Ascending aorta (tissue), 2 donors: ENCODE data around the gene ZNF575. TPM values are rescaled to one million over a fixed set of nuclear protein-coding genes. Genes with fewer than 3 reads are reported as not detected.

Experiments used
- DNase-seq, 2 donors: peaks; one replicate each; pipeline ENCODE4 v3.0.0-alpha.2; 2019; ENCODE audit warnings: low spot score in 2 of 2
- H3K27ac ChIP-seq, 2 donors: fragments of 200-600 bp; sonication (generic); one replicate each; pipeline ENCODE4 v1.5.1; 2016 to 2017; ENCODE audit warnings: mild to moderate bottlenecking in 1 of 2
- H3K27me3 ChIP-seq: fragments of 200-600 bp; sonication (generic); one replicate; pipeline ENCODE4 v1.5.1; 2017
- H3K36me3 ChIP-seq, 2 donors: fragments of 200-600 bp; sonication (generic); one replicate each; pipeline ENCODE4 v1.5.1; 2016
- H3K4me1 ChIP-seq, 2 donors: fragments of 200-600 bp; sonication (generic); one replicate each; pipeline ENCODE4 v1.5.1; 2016 to 2017; ENCODE audit warnings: mild to moderate bottlenecking in 1 of 2
- H3K4me3 ChIP-seq, 2 donors: fragments of 200-600 bp; sonication (generic); one replicate each; pipeline ENCODE4 v1.5.1; 2016 to 2017; ENCODE audit warnings: mild to moderate bottlenecking in 1 of 2
- H3K9me3 ChIP-seq, 2 donors: fragments of 200-600 bp; sonication (generic); one replicate each; pipeline ENCODE4 v1.5.1; 2016
- CTCF ChIP-seq, 3 experiments: fragments of 200-600 bp in 2 of 3; fragments of 450-650 bp in 1 of 3; sonication (generic) in 2 of 3; IDR thresholded peaks; one replicate each; pipeline ENCODE4 v1.5.1; 2016 to 2019; ENCODE audit warnings: antibody characterized with exemption in 3 of 3, mild to moderate bottlenecking in 1 of 3, moderate library complexity in 1 of 3
- intact Hi-C: fragments of 100-400 bp; cut with DNase I; formaldehyde crosslinking; loops from one replicate; pipeline ENCODE4 v1.15.1; 2023
- total RNA-seq: library from RNA; depleted of rRNA; stranded (reverse); fragments of >200 nt; gene quantifications from one replicate; pipeline ENCODE4 v1.1.0, GENCODE V29; 2016

The ZNF575 gene, protein sequence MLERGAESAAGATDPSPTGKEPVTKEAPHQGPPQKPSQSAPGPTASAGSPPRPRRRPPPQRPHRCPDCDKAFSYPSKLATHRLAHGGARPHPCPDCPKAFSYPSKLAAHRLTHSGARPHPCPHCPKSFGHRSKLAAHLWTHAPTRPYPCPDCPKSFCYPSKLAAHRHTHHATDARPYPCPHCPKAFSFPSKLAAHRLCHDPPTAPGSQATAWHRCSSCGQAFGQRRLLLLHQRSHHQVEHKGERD
- total RNA-seq, result not detected

GRCh38 chr19:43532962-43533545 lies at the start of gene ZNF575:
Gene ZNF575, plus strand, starts transcription at chr19:43533188. Its CDS starts 1,235 bp downstream, at chr19:43534423.
- peaks cover 0 to 5% of the 10 kb centered on the region in 2 donors for H3K36me3 ChIP-seq
- peak; percentile 61 to 94 for DNase-seq
- peak within 1 kb of the TSS; percentile 84 to 92 for H3K27ac ChIP-seq
- no peaks in the 10 kb centered on the region for H3K9me3 ChIP-seq
- intact Hi-C loops, result loop anchor here (1.0 to 5.0 kb wide), 4 partner anchors 29 to 769 kb away; partner anchors contain the start of genes PHLDB3 and SMG9
- H3K4me1 ChIP-seq, result peaks cover 0 to 22% of the 10 kb centered on the region in 2 donors
- H3K4me3 ChIP-seq, result peak within 1 kb of the TSS; percentile 73 to 75
- no peaks in the 10 kb centered on the region for H3K27me3 ChIP-seq
- peak in 1 of 3 experiments; percentile 4 for TF ChIP-seq CTCF (IDR thresholded peaks at IDR 0.05)

DNA sequence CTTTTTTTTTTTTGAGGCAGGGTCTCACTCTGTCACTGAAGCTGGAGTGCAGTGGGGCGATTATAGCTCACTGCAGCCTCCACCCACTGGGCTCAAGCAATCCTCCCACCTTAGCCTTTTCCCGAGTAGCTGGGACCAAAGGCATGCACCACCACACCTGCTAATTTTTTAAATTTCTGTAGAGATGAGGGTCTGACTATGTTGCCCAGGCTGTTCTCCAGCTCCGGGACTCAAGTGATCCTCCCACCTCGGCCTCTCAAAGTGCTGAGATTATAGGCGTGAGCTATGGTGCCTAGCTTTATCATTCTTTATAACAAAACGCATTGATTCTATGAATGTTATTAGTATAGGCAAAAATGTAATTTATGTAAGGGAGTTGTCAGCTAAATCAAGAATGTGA lies 49.7 kb upstream of the ZNF575 start:
- no peaks in the 10 kb centered on the region for H3K27me3 ChIP-seq
- H3K36me3 ChIP-seq, result peaks cover 4% of the 10 kb centered on the region in 2 donors
- H3K4me3 ChIP-seq, result no peak overlapping the region
- TF ChIP-seq CTCF (IDR thresholded peaks at IDR 0.05), result no peak
- H3K27ac ChIP-seq, result no peak overlapping the region
- DNase-seq, result no peak
- intact Hi-C loops, result no loop called here
- H3K4me1 ChIP-seq, result no peaks in the 10 kb centered on the region
- no peaks in the 10 kb centered on the region for H3K9me3 ChIP-seq

DNA sequence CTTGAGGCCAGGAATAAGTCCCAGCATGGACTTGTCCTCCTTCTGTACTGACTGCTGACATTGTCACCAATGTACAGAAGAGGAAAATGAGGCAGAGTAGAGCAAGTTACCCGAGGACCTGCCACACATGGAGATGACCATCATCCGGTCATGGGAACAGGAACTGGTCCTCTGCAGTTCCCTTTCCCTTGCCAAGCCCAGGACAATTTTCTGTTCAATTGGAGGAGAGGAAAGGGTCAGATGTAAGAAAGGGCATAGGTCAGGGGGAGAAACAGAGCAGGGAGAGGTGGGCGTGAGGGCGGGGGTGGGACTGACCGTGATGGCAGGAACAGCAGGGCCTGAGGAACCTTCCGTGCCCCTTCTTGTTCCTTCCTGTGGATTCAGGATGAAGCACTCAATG lies 47.0 kb upstream of the ZNF575 start:
- no peaks in the 10 kb centered on the region for H3K9me3 ChIP-seq
- DNase-seq, result no peak
- no peaks in the 10 kb centered on the region for H3K27me3 ChIP-seq
- H3K27ac ChIP-seq, result no peak overlapping the region
- intact Hi-C loops, result no loop called here
- no peak for TF ChIP-seq CTCF (IDR thresholded peaks at IDR 0.05)
- no peak overlapping the region for H3K4me3 ChIP-seq
- H3K4me1 ChIP-seq, result no peaks in the 10 kb centered on the region
- H3K36me3 ChIP-seq, result peaks cover 2 to 4% of the 10 kb centered on the region in 2 donors

GRCh38 chr19:43486412-43486811 lies 46.6 kb upstream of the ZNF575 start:
- intact Hi-C loops, result no loop called here
- H3K36me3 ChIP-seq, result no peaks in the 10 kb centered on the region
- H3K4me3 ChIP-seq, result no peak overlapping the region
- H3K9me3 ChIP-seq, result no peaks in the 10 kb centered on the region
- H3K27ac ChIP-seq, result no peak overlapping the region
- H3K27me3 ChIP-seq, result no peaks in the 10 kb centered on the region
- DNase-seq, result no peak
- no peak for TF ChIP-seq CTCF (IDR thresholded peaks at IDR 0.05)
- no peaks in the 10 kb centered on the region for H3K4me1 ChIP-seq

DNA sequence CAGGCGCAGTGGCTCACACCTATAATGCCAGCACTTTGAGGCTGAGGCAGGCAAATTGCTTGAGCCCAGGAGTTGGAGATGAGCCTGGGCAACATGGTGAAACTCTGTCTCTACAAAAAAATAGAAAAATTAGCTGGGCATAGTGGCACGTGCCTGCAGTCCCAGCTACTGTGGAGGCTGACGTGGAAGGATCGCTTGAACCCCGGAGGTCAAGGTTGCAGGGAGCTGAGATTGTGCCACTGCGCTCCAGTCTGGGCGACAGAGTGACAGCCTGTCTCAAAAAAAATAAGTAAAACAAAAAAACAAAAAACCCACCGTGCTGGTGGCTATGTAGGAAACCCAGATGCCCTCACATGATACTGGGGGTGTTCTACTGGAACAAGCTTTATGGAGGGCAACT lies 44.8 kb upstream of the ZNF575 start:
- Histone ChIP-seq H3K36me3 (no peaks in the 10 kb centered on the region), H3K9me3 (no peaks in the 10 kb centered on the region), H3K27ac (no peak overlapping the region), H3K4me1 (no peaks in the 10 kb centered on the region), H3K27me3 (no peaks in the 10 kb centered on the region), H3K4me3 (no peak overlapping the region)
- no peak for DNase-seq
- intact Hi-C loops, result no loop called here
- no peak for TF ChIP-seq CTCF (IDR thresholded peaks at IDR 0.05)
